Esophagus muscularis mucosa (tissue), 3 donors: ENCODE data around the gene GAREM1.

ENCODE experiments used
- POLR2A ChIP-seq: fragments of 450-650 bp; IDR thresholded peaks from one replicate; pipeline ENCODE4 v1.6.1; 2017; ENCODE audit warnings: antibody characterized with exemption, moderate library complexity, mild to moderate bottlenecking, low read depth
- TF ChIP-seq, protein P1 (sequence below), 3 experiments: fragments of 200-600 bp in 2 of 3; fragments of 450-650 bp in 1 of 3; sonication (generic) in 2 of 3; IDR thresholded peaks; one replicate each; pipeline ENCODE4 v1.5.1; 2017 to 2019; ENCODE audit warnings: antibody characterized with exemption in 3 of 3, mild to moderate bottlenecking in 2 of 3, moderate library complexity in 1 of 3

DNA sequence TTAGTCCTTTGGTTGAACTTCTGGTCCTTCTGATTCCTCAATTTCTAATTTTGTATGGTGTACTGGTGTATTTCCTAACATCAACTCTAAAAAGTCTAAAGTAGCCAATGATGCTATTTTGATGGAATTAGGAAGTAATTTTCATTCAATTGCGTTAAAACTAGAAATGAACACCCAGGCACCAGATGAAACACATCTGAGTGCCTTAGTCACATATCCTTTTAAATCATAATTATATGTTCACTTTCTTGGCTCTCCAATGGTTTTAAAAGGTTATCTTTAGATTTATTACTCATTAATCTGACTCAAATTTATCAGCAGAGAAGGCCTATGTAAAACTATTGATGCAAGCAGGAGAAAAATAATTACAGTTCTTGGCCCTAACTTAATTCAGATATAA is 119.7 kb downstream of the GAREM1 start:
- TF ChIP-seq, protein P1, sequence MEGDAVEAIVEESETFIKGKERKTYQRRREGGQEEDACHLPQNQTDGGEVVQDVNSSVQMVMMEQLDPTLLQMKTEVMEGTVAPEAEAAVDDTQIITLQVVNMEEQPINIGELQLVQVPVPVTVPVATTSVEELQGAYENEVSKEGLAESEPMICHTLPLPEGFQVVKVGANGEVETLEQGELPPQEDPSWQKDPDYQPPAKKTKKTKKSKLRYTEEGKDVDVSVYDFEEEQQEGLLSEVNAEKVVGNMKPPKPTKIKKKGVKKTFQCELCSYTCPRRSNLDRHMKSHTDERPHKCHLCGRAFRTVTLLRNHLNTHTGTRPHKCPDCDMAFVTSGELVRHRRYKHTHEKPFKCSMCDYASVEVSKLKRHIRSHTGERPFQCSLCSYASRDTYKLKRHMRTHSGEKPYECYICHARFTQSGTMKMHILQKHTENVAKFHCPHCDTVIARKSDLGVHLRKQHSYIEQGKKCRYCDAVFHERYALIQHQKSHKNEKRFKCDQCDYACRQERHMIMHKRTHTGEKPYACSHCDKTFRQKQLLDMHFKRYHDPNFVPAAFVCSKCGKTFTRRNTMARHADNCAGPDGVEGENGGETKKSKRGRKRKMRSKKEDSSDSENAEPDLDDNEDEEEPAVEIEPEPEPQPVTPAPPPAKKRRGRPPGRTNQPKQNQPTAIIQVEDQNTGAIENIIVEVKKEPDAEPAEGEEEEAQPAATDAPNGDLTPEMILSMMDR (IDR thresholded peaks at IDR 0.05): no peak
- no peak for TF ChIP-seq POLR2A
